Heart left ventricle (tissue), 13 donors: ENCODE measurements around the gene MAGI2.

Source experiments
- POLR2A ChIP-seq, 2 donors: fragments of 450-650 bp; IDR thresholded peaks; one replicate each; pipeline ENCODE4 v1.6.1; 2017; ENCODE audit warnings: antibody characterized with exemption in 2 of 2, mild to moderate bottlenecking in 2 of 2, moderate library complexity in 2 of 2
- TF ChIP-seq, protein P1 (sequence below), 12 donors: fragments of 200-600 bp; sonication (generic) in 4 of 12; IDR thresholded peaks; one replicate each; pipeline versions ENCODE4 v1.5.0 to v1.8.0; 2018 to 2022; ENCODE audit warnings: antibody characterized with exemption in 12 of 12, mild to moderate bottlenecking in 5 of 12
- donor health status: ischemic (EF 13 %, LVEDD 7.1; RV severe dilation, severe dysfunction).
- donor health status: DM: no; HTN: yes; CAD: no.
- donor health status: DM: no; HTN: no; CAD: no.
- donor health status: ischemic (EF 25% LVEDD 6.9; RV normal size, moderate dysfunction).
- donor health status: ischemic (EF 25% LVEDD 5.7; RV mildly dilated, moderate dysfunction).
- donor health status: ischemic (EF 35%, LVEDD 5.7; RV mildly dilated, moderate dysfunction).
- donor health status: nonischemic (EF 11% LVEDD 7.7; RV severe dilation, severe dysfunction).
- donor health status: DM: yes; HTN: yes; CAD: no.
- donor health status: PGD.
- donor health status: ischemic (EF 29% LVEDD 5.4; RV normal size, mild dysfunction).
- donor health status: nonischemic (EF 23%, LVEDD 6.1; RV moderate dilation, normal function).

DNA sequence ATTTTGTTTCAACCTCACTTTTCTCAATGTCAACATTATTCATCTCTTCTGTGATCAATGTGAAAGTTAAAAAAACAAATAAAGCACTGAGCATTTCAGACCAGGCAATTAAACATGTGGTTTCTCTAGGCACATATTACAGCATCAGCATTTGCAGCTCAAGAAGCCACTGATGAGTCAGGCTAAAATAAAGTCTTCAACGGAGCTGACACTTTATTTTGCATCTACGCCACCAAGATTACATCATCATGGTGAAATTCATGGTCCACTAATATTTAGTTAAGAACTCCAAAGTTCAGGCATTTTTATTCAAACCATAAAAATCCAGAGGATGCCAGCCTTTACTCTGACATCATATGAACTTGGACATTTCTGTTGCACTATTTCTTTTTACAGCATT, 33.0 kb downstream of the MAGI2 start:
- no peak for TF ChIP-seq POLR2A (IDR thresholded peaks at IDR 0.05)
- TF ChIP-seq, protein P1, sequence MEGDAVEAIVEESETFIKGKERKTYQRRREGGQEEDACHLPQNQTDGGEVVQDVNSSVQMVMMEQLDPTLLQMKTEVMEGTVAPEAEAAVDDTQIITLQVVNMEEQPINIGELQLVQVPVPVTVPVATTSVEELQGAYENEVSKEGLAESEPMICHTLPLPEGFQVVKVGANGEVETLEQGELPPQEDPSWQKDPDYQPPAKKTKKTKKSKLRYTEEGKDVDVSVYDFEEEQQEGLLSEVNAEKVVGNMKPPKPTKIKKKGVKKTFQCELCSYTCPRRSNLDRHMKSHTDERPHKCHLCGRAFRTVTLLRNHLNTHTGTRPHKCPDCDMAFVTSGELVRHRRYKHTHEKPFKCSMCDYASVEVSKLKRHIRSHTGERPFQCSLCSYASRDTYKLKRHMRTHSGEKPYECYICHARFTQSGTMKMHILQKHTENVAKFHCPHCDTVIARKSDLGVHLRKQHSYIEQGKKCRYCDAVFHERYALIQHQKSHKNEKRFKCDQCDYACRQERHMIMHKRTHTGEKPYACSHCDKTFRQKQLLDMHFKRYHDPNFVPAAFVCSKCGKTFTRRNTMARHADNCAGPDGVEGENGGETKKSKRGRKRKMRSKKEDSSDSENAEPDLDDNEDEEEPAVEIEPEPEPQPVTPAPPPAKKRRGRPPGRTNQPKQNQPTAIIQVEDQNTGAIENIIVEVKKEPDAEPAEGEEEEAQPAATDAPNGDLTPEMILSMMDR (IDR thresholded peaks at IDR 0.05): no peak
